ENCODE measurements around the gene ZNF407.
"Not testable (repeated sequence)": the region's sequence is repeated elsewhere in the genome, so short reads cannot be mapped to it uniquely, and the experiment has no call there.

Gene ZNF407

DNA sequence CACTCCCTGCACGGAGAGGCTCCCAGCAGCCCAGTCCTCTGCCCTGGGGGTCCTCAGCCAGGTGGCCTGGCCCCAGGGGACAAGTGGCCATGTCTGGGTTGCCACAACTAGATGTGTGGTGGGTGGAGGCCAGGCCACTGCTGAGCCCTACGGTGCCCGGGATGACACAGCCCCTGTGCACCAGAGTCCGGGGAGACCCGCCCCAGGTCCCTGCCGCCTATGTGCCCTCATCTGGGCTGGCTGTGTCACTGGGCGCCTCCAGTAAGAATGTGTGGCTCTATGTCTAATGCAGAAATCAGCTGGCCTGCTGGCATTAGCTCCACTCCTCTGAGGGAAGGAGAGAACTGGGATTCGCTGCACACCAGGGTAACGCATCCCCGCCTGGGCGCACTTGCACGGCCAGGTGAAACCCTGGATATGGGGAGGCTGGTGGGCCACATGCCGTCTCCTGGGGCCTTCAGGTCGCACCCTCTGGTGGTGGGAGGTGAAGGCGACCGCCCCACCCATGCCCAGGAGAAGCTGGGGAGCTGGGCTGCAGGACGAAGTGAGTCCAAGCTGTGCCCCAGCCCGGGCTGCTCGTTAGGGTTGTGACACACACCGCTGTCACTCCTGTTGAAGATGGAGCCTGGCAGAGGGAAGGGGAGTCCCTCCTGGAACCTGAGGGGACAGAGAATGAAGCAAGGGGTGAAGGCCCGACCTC lies 475.2 kb downstream of the ZNF407 start:
- peaks cover 0 to 11% of the 10 kb centered on the region in 2 donors for H3K9me3 ChIP-seq (ENCODE audit: control insufficient read depth in 1 of 2, low read length in 2 of 2)
- H3K36me3 ChIP-seq (ENCODE audit: control insufficient read depth in 1 of 2, insufficient read depth in 2 of 2, low read length in 2 of 2): no peaks in the 10 kb centered on the region
- H3K27me3 ChIP-seq (ENCODE audit: low read depth, low read length): no peaks in the 10 kb centered on the region
- no peak overlapping the region for H3K4me3 ChIP-seq (ENCODE audit: low read depth in 1 of 2, low read length in 2 of 2)
- no peaks in the 10 kb centered on the region for H3K4me1 ChIP-seq (ENCODE audit: control insufficient read depth in 1 of 2, insufficient read depth in 2 of 2, low read length in 2 of 2)
- H3K27ac ChIP-seq (ENCODE audit: low read length): no peak overlapping the region

DNA sequence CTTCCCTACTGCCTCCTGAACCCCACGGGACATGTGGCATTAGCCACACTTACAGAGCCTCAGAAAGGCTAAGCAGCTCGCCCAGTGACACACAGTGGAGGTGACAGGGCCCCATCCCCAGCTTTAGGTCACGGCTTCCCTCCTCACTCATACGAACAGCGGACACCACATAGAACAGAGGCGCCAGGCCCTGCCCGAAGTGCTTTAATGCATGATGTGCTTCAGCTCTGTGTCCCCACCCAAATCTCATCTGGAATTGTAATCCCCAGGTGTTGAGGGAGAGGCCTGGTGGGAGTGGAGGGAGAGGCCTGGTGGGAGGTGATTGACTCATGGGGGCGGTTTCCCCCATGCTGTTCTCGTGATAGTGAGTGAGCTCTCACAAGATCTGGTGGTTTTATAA lies 476.0 kb downstream of the ZNF407 start:
- no peak overlapping the region for H3K27ac ChIP-seq (ENCODE audit: low read length)
- H3K4me3 ChIP-seq (ENCODE audit: low read depth in 1 of 2, low read length in 2 of 2): no peak overlapping the region
- H3K27me3 ChIP-seq (ENCODE audit: low read depth, low read length): no peaks in the 10 kb centered on the region
- no peaks in the 10 kb centered on the region for H3K36me3 ChIP-seq (ENCODE audit: control insufficient read depth in 1 of 2, insufficient read depth in 2 of 2, low read length in 2 of 2)
- H3K4me1 ChIP-seq (ENCODE audit: control insufficient read depth in 1 of 2, insufficient read depth in 2 of 2, low read length in 2 of 2): no peaks in the 10 kb centered on the region
- peaks cover 0 to 19% of the 10 kb centered on the region in 2 donors for H3K9me3 ChIP-seq (ENCODE audit: control insufficient read depth in 1 of 2, low read length in 2 of 2)

DNA sequence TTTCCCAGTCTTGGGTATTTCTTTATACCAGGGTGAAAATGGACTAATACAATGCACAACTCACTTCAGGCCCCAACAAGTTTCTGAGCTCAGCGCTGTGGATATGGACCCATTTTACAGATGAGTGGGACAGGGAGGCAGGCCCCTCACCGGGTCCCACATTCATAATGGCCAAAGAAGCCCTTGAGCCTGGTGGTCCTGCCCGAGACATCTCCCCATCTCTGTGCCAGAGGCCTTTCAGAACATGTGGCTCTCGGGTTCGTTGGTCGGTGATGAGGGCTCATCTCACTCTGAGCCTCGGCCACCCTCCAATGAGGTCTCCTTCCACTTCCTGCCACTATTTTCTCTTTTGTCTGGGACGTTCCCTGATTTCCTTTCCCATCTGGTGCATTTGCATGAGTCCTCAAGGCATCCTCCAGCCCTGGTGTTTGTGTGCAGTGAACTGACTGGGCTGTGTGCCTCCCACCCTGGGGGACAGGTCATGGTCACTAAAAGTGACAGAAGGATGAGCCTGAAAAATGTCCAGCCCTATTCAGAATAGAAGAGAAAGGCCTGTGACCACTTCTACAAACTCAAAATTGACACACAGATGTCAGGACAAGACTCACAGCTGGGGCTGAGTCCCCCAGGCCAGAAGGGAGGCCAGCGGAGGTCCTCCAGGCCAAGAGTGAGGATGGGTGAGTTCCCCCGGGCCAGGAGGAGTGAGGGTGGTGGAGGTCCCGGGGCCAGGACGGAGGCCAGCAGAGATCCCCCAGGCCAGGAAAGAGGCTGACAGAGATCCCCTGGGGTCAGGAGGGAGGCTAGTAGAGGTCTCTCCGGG lies 476.7 kb downstream of the ZNF407 start:
- Histone ChIP-seq H3K27ac (ENCODE audit: low read length) (no peak overlapping the region), H3K36me3 (ENCODE audit: control insufficient read depth in 1 of 2, insufficient read depth in 2 of 2, low read length in 2 of 2) (no peaks in the 10 kb centered on the region), H3K27me3 (ENCODE audit: low read depth, low read length) (no peaks in the 10 kb centered on the region), H3K4me1 (ENCODE audit: control insufficient read depth in 1 of 2, insufficient read depth in 2 of 2, low read length in 2 of 2) (no peaks in the 10 kb centered on the region), H3K4me3 (ENCODE audit: low read depth in 1 of 2, low read length in 2 of 2) (no peak overlapping the region), H3K9me3 (ENCODE audit: control insufficient read depth in 1 of 2, low read length in 2 of 2) (peaks cover 0 to 19% of the 10 kb centered on the region in 2 donors)

DNA sequence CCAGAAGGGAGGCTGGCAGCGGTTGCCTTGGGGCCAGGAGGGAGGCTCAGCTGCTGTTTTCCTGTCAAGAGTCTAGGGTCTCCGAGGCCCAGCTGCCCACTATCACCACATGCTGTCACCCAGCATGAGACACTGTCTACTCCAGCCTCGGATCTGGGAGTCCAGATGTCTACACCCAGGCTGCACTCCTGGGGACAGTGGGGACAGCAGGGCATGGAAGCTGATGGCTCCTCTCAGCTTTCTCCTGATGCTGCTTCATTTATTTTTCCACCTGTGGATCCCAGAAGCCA lies 477.3 kb downstream of the ZNF407 start:
- H3K4me3 ChIP-seq (ENCODE audit: low read depth in 1 of 2, low read length in 2 of 2): no peak overlapping the region
- no peaks in the 10 kb centered on the region for H3K36me3 ChIP-seq (ENCODE audit: control insufficient read depth in 1 of 2, insufficient read depth in 2 of 2, low read length in 2 of 2)
- no peaks in the 10 kb centered on the region for H3K27me3 ChIP-seq (ENCODE audit: low read depth, low read length)
- no peaks in the 10 kb centered on the region for H3K4me1 ChIP-seq (ENCODE audit: control insufficient read depth in 1 of 2, insufficient read depth in 2 of 2, low read length in 2 of 2)
- H3K27ac ChIP-seq (ENCODE audit: low read length): no peak overlapping the region
- H3K9me3 ChIP-seq (ENCODE audit: control insufficient read depth in 1 of 2, low read length in 2 of 2): peaks cover 0 to 19% of the 10 kb centered on the region in 2 donors

DNA sequence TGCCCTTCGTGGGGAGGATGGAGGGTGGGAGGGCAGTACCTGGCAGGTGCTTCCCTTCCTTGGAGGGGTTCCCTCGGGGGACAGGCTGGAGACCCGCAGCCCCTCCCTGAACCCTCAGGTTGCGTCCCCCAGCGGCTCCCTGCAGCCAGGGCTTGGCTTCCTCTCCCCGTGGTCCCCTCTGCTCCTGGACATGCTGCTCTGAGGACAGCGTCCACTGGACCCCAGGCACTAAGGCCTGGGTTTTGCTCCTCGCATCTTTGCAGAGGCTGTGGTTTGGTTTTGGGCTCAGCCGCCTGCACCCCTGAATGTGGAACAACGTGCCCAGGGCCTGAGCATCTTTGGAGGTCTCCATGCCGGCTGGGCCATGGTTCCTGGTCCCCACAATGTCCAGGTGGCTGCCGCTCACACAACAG lies 477.8 kb downstream of the ZNF407 start:
- Histone ChIP-seq H3K27me3 (ENCODE audit: low read depth, low read length) (no peaks in the 10 kb centered on the region), H3K27ac (ENCODE audit: low read length) (no peak overlapping the region), H3K36me3 (ENCODE audit: control insufficient read depth in 1 of 2, insufficient read depth in 2 of 2, low read length in 2 of 2) (no peaks in the 10 kb centered on the region), H3K4me1 (ENCODE audit: control insufficient read depth in 1 of 2, insufficient read depth in 2 of 2, low read length in 2 of 2) (no peaks in the 10 kb centered on the region), H3K4me3 (ENCODE audit: low read depth in 1 of 2, low read length in 2 of 2) (no peak overlapping the region), H3K9me3 (ENCODE audit: control insufficient read depth in 1 of 2, low read length in 2 of 2) (peaks cover 0 to 19% of the 10 kb centered on the region in 2 donors)

DNA sequence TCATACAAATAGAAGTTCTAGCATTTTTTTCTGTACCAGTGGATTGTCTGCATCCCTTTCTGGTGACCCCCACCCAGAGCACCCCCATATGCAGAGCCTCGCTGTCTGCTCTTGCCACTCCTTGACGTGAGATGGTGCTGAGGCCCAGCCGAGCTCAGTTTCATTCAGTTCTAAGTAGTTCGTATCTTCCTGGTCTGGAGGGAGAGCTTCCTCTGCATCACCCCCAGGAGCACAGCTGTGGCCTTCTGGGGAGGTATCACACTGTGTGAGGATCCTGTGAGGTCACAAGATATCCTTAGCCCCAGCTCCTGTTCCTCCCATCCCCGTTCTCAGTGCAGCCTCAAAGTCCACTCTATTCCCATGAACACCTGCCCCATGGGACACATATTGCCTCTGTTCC lies 478.6 kb downstream of the ZNF407 start:
- Histone ChIP-seq H3K9me3 (ENCODE audit: control insufficient read depth in 1 of 2, low read length in 2 of 2) (peaks cover 0 to 19% of the 10 kb centered on the region in 2 donors), H3K27me3 (ENCODE audit: low read depth, low read length) (no peaks in the 10 kb centered on the region), H3K4me3 (ENCODE audit: low read depth in 1 of 2, low read length in 2 of 2) (no peak overlapping the region), H3K27ac (ENCODE audit: low read length) (no peak overlapping the region), H3K4me1 (ENCODE audit: control insufficient read depth in 1 of 2, insufficient read depth in 2 of 2, low read length in 2 of 2) (no peaks in the 10 kb centered on the region), H3K36me3 (ENCODE audit: control insufficient read depth in 1 of 2, insufficient read depth in 2 of 2, low read length in 2 of 2) (no peaks in the 10 kb centered on the region)

DNA sequence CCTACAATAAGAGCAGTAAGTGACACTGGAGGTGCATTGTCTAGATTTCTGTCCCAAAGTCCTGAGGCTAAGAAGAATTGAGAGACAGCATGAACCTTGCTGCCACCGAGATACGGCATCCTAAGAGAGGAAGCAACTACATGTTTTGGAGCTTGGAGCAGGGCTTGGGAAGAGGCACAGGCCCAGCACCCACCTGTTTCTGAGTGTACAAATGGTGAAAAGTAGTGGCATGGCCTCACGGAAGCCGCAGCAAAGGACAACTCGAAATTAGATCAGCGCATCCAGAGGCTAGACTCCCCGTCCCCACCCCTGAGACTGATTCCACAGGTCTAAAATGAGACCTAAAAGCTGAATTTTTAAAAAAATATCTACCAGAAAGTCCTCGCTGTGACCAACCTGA lies 483.8 kb downstream of the ZNF407 start:
- Histone ChIP-seq H3K4me3 (ENCODE audit: low read depth in 1 of 2, low read length in 2 of 2) (no peak overlapping the region), H3K36me3 (ENCODE audit: control insufficient read depth in 1 of 2, insufficient read depth in 2 of 2, low read length in 2 of 2) (no peaks in the 10 kb centered on the region), H3K27me3 (ENCODE audit: low read depth, low read length) (no peaks in the 10 kb centered on the region), H3K27ac (ENCODE audit: low read length) (no peak overlapping the region), H3K4me1 (ENCODE audit: control insufficient read depth in 1 of 2, insufficient read depth in 2 of 2, low read length in 2 of 2) (no peaks in the 10 kb centered on the region), H3K9me3 (ENCODE audit: control insufficient read depth in 1 of 2, low read length in 2 of 2) (peaks cover 0 to 19% of the 10 kb centered on the region in 2 donors)

DNA sequence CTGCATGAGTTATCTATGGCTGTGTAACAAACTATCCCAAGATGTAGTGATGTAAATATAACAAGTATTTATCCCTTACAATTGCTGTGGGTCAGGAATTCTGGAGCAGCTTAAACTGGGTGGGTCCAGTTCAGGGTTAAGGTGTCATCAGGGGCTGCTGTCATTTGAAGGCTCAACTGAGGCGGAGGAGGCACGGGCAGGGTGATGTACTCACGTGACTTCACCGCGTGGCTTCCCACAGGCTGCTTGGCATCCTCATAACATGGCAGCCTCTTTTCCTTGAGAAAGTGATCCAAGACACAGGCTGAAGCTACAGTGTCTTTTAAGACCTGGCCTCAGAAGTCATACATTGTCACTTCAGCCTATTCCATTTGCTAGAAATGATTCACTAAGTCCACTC lies 485.5 kb downstream of the ZNF407 start:
- Histone ChIP-seq H3K9me3 (ENCODE audit: control insufficient read depth in 1 of 2, low read length in 2 of 2) (peaks cover 0 to 8% of the 10 kb centered on the region in 2 donors), H3K36me3 (ENCODE audit: control insufficient read depth in 1 of 2, insufficient read depth in 2 of 2, low read length in 2 of 2) (no peaks in the 10 kb centered on the region), H3K4me1 (ENCODE audit: control insufficient read depth in 1 of 2, insufficient read depth in 2 of 2, low read length in 2 of 2) (no peaks in the 10 kb centered on the region), H3K27me3 (ENCODE audit: low read depth, low read length) (no peaks in the 10 kb centered on the region), H3K27ac (ENCODE audit: low read length) (no peak overlapping the region), H3K4me3 (ENCODE audit: low read depth in 1 of 2, low read length in 2 of 2) (no peak overlapping the region)

DNA sequence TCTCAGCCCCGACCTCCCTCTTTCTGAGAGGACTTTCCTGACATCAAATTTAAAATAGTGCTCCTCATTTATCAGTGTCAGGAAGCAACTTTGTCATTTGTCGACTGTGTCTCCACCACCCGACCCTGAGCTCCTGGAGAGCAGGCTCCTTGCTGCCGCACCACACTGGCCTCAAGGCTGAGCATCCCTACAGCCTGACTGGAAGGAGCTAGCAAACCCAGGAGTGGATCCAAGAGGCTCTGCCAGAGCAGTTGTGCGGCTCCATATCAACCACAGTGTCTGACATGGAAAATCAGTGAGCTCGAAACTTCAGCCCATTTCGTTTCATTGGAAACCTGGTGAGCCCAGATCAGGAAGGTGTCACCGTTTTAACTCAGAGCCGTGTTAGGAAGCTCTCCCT lies 486.1 kb downstream of the ZNF407 start:
- no peak overlapping the region for H3K4me3 ChIP-seq (ENCODE audit: low read depth in 1 of 2, low read length in 2 of 2)
- H3K4me1 ChIP-seq (ENCODE audit: control insufficient read depth in 1 of 2, insufficient read depth in 2 of 2, low read length in 2 of 2): no peaks in the 10 kb centered on the region
- no peaks in the 10 kb centered on the region for H3K36me3 ChIP-seq (ENCODE audit: control insufficient read depth in 1 of 2, insufficient read depth in 2 of 2, low read length in 2 of 2)
- peaks cover 0 to 3% of the 10 kb centered on the region in 2 donors for H3K9me3 ChIP-seq (ENCODE audit: control insufficient read depth in 1 of 2, low read length in 2 of 2)
- H3K27me3 ChIP-seq (ENCODE audit: low read depth, low read length): no peaks in the 10 kb centered on the region
- H3K27ac ChIP-seq (ENCODE audit: low read length): no peak overlapping the region

DNA sequence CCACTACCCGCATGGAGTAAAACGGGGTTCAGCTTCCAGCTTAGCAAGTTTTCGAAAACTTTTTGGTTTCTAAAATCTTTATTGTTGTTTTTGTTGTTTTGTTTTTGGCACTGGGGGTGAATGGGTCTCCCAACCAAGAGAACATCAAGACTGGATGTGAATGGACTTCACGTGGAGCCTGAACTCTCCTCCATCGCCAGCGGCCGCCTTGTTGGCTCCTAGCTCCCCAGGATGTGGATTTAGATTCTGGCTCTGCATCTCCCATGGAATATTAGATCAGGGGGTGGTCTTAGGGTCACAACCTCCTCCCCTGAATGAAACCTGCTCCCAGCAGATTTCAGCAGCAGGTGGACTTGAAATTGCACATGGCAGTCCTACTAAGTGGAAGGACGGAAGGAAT lies 488.0 kb downstream of the ZNF407 start:
- H3K27me3 ChIP-seq (ENCODE audit: low read depth, low read length): not testable (repeated sequence)

DNA sequence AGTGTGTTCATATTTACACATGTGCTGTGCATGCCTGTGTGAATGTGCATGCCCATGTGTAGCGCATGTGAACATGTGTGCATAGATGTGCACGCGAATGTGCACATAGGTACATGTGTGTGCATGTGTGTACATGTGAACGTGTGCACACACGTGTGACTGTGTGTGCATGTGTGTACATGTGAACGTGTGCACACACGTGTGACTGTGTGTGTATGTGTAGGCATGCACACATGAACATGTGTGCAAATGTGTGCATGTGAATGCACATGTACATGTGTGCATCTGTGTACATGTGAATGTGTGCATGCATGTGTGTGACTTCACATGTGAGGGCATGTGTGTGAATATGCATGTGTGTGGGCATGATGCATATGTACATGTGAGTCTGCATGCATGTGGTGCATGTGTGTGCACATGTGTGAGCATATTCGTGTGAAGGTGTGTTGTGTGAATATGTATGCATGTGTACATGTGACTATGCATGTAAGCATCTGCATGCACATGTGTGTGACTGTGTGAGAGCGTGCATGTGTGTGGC lies 488.9 kb downstream of the ZNF407 start:
- no peaks in the 10 kb centered on the region for H3K27me3 ChIP-seq (ENCODE audit: low read depth, low read length)
- H3K27ac ChIP-seq (ENCODE audit: low read length): no peak overlapping the region
- no peaks in the 10 kb centered on the region for H3K4me1 ChIP-seq (ENCODE audit: control insufficient read depth in 1 of 2, insufficient read depth in 2 of 2, low read length in 2 of 2)
- no peaks in the 10 kb centered on the region for H3K36me3 ChIP-seq (ENCODE audit: control insufficient read depth in 1 of 2, insufficient read depth in 2 of 2, low read length in 2 of 2)
- peaks cover 0 to 3% of the 10 kb centered on the region in 2 donors for H3K9me3 ChIP-seq (ENCODE audit: control insufficient read depth in 1 of 2, low read length in 2 of 2)
- no peak overlapping the region for H3K4me3 ChIP-seq (ENCODE audit: low read depth in 1 of 2, low read length in 2 of 2)

More for the DNA sequence above, 488.0 kb downstream of the ZNF407 start:
- H3K4me1 ChIP-seq (ENCODE audit: control insufficient read depth in 1 of 2, insufficient read depth in 2 of 2, low read length in 2 of 2); H3K9me3 ChIP-seq (ENCODE audit: control insufficient read depth in 1 of 2, low read length in 2 of 2); H3K27ac ChIP-seq (ENCODE audit: low read length); H3K36me3 ChIP-seq (ENCODE audit: control insufficient read depth in 1 of 2, insufficient read depth in 2 of 2, low read length in 2 of 2); H3K4me3 ChIP-seq (ENCODE audit: low read depth in 1 of 2, low read length in 2 of 2): not testable (repeated sequence)
